IPS DF 6.9 (cell line): ENCODE results near the gene TBC1D32.
"Not testable (repeated sequence)": the region's sequence is repeated elsewhere in the genome, so short reads cannot be mapped to it uniquely, and the experiment has no call there.

Experiments used
- DNase-seq: peaks from one replicate; pipeline ENCODE4 v3.0.0-alpha.2; 2013; ENCODE audit warnings: low read depth, low spot score
- H3K27ac ChIP-seq: one replicate; pipeline ENCODE4 v1.5.1; 2013; ENCODE audit warnings: low read length, control low read depth
- H3K27me3 ChIP-seq: 2 replicates; pipeline ENCODE4 v1.6.1; 2013; ENCODE audit warnings: mild to moderate bottlenecking, low read length; ENCODE audit not compliant: control insufficient read depth, insufficient read depth
- H3K36me3 ChIP-seq: 2 replicates; pipeline ENCODE4 v1.6.1; 2013; ENCODE audit warnings: low read length; ENCODE audit not compliant: control insufficient read depth, insufficient read depth
- H3K4me1 ChIP-seq: 2 replicates; pipeline ENCODE4 v1.6.1; 2013; ENCODE audit warnings: low read length; ENCODE audit not compliant: control insufficient read depth, insufficient read depth
- H3K4me3 ChIP-seq: 2 replicates; pipeline ENCODE4 v1.5.1; 2013; ENCODE audit warnings: mild to moderate bottlenecking, low read length
- H3K9me3 ChIP-seq: 2 replicates; pipeline ENCODE4 v1.6.1; 2013; ENCODE audit warnings: low read length, inconsistent platforms; ENCODE audit not compliant: control insufficient read depth, insufficient read depth
- WGBS: extraction: QIAGEN DNeasy Blood & Tissue Kit; methylation state at CpG from one replicate; pipeline ENCODE4 v1.1.7; 2013; ENCODE audit warnings: mixed read lengths, missing lambda C conversion rate; ENCODE audit not compliant: insufficient read length, insufficient coverage; 5-methylcytosine and 5-hydroxymethylcytosine counted together

The TBC1D32 gene

GRCh38 chr6:121302882-121303281, 31.4 kb downstream of the TBC1D32 start:
- no peaks in the 10 kb centered on the region for H3K9me3 ChIP-seq
- H3K4me1 ChIP-seq = no peaks in the 10 kb centered on the region
- DNase-seq = no peak
- no peak overlapping the region for H3K27ac ChIP-seq
- H3K4me3 ChIP-seq = no peak overlapping the region
- H3K27me3 ChIP-seq = no peaks in the 10 kb centered on the region
- no peaks in the 10 kb centered on the region for H3K36me3 ChIP-seq

- not testable (repeated sequence) for DNase-seq, H3K4me1 ChIP-seq, H3K27ac ChIP-seq, H3K27me3 ChIP-seq, H3K4me3 ChIP-seq, H3K36me3 ChIP-seq, H3K9me3 ChIP-seq
- WGBS = no CpG with 5 or more reads among the region's 3 CpGs
Measured at GRCh38 chr6:121301156-121301555, 33.1 kb downstream of the TBC1D32 start.

GRCh38 chr6:121297694-121298093, 36.6 kb downstream of the TBC1D32 start:
- no peaks in the 10 kb centered on the region for H3K4me1 ChIP-seq
- no peaks in the 10 kb centered on the region for H3K9me3 ChIP-seq
- WGBS = no CpG with 5 or more reads among the region's 1 CpG
- no peak overlapping the region for H3K27ac ChIP-seq
- no peaks in the 10 kb centered on the region for H3K27me3 ChIP-seq
- H3K36me3 ChIP-seq = no peaks in the 10 kb centered on the region
- no peak for DNase-seq
- H3K4me3 ChIP-seq = no peak overlapping the region

- WGBS = no CpG with 5 or more reads among the region's 1 CpG
- DNase-seq = no peak
- Histone ChIP-seq H3K9me3 (no peaks in the 10 kb centered on the region), H3K27ac (no peak overlapping the region), H3K27me3 (no peaks in the 10 kb centered on the region), H3K4me3 (no peak overlapping the region), H3K36me3 (no peaks in the 10 kb centered on the region), H3K4me1 (no peaks in the 10 kb centered on the region)
Measured at GRCh38 chr6:121285041-121285440, 49.2 kb downstream of the TBC1D32 start.

- no CpG with 5 or more reads among the region's 3 CpGs for WGBS
- Histone ChIP-seq H3K27ac (no peak overlapping the region), H3K4me3 (no peak overlapping the region), H3K36me3 (no peaks in the 10 kb centered on the region), H3K9me3 (no peaks in the 10 kb centered on the region), H3K4me1 (no peaks in the 10 kb centered on the region), H3K27me3 (no peaks in the 10 kb centered on the region)
- DNase-seq = no peak
Measured at GRCh38 chr6:121274666-121275295, 59.5 kb downstream of the TBC1D32 start.

- H3K27me3 ChIP-seq = no peaks in the 10 kb centered on the region
- no peak overlapping the region for H3K27ac ChIP-seq
- DNase-seq = no peak
- no peak overlapping the region for H3K4me3 ChIP-seq
- WGBS = no CpG with 5 or more reads among the region's 3 CpGs
- H3K36me3 ChIP-seq = no peaks in the 10 kb centered on the region
- no peaks in the 10 kb centered on the region for H3K4me1 ChIP-seq
- no peaks in the 10 kb centered on the region; the same call in 1 of the 2 replicates for H3K9me3 ChIP-seq
Measured at GRCh38 chr6:121263742-121264141, 70.5 kb downstream of the TBC1D32 start.

- no peak for DNase-seq
- no peaks in the 10 kb centered on the region for H3K27me3 ChIP-seq
- no peak overlapping the region for H3K27ac ChIP-seq
- no CpG with 5 or more reads among the region's 9 CpGs for WGBS
- no peaks in the 10 kb centered on the region for H3K4me1 ChIP-seq
- H3K4me3 ChIP-seq = no peak overlapping the region
- no peaks in the 10 kb centered on the region; the same call in 1 of the 2 replicates for H3K9me3 ChIP-seq
- no peaks in the 10 kb centered on the region for H3K36me3 ChIP-seq
Measured at GRCh38 chr6:121260651-121261102, 73.6 kb downstream of the TBC1D32 start.

- DNase-seq = no peak
Measured at GRCh38 chr6:121247386-121247785, 86.9 kb downstream of the TBC1D32 start.

GRCh38 chr6:121242386-121242785, 91.9 kb downstream of the TBC1D32 start:
- Histone ChIP-seq H3K27me3 (no peaks in the 10 kb centered on the region), H3K36me3 (no peaks in the 10 kb centered on the region), H3K4me3 (no peak overlapping the region), H3K27ac (no peak overlapping the region), H3K4me1 (no peaks in the 10 kb centered on the region), H3K9me3 (no peaks in the 10 kb centered on the region)
- no CpG with 5 or more reads among the region's 2 CpGs for WGBS
- no peak for DNase-seq

More at GRCh38 chr6:121247386-121247785, 86.9 kb downstream of the TBC1D32 start:
- no peaks in the 10 kb centered on the region for H3K27me3 ChIP-seq
- H3K36me3 ChIP-seq = no peaks in the 10 kb centered on the region
- no peaks in the 10 kb centered on the region for H3K4me1 ChIP-seq
- no peak overlapping the region for H3K4me3 ChIP-seq
- H3K27ac ChIP-seq = no peak overlapping the region
- no peaks in the 10 kb centered on the region for H3K9me3 ChIP-seq

GRCh38 chr6:121237859-121238258, 96.4 kb downstream of the TBC1D32 start:
- no peaks in the 10 kb centered on the region for H3K27me3 ChIP-seq
- no peaks in the 10 kb centered on the region for H3K4me1 ChIP-seq
- no peak overlapping the region for H3K4me3 ChIP-seq
- no peaks in the 10 kb centered on the region for H3K36me3 ChIP-seq
- no peak overlapping the region for H3K27ac ChIP-seq
- WGBS = no CpG with 5 or more reads among the region's 1 CpG
- DNase-seq = no peak
- H3K9me3 ChIP-seq = no peaks in the 10 kb centered on the region

GRCh38 chr6:121236984-121237383, 97.3 kb downstream of the TBC1D32 start:
- no peak overlapping the region for H3K27ac ChIP-seq
- H3K36me3 ChIP-seq = no peaks in the 10 kb centered on the region
- H3K4me1 ChIP-seq = no peaks in the 10 kb centered on the region
- no peaks in the 10 kb centered on the region for H3K9me3 ChIP-seq
- H3K27me3 ChIP-seq = no peaks in the 10 kb centered on the region
- no peak for DNase-seq
- no peak overlapping the region for H3K4me3 ChIP-seq
